ENCODE measurements around the gene PPM1H. TPM values are rescaled to one million over a fixed set of nuclear protein-coding genes. Genes with fewer than 3 reads are reported as not detected.
"Not testable (repeated sequence)": the region's sequence is repeated elsewhere in the genome, so short reads cannot be mapped to it uniquely, and the experiment has no call there.

PPM1H gene
- total and polyA plus RNA-seq, 12 donors: 0.81 to 5.5 (median 2.6) TPM

- Histone ChIP-seq H3K4me1 (replicated peaks in 1 of 2) (peaks cover 0 to 28% of the 10 kb centered on the region in 2 donors), H3K9me3 (replicated peaks in 1 of 3) (no peaks in the 10 kb centered on the region), H3K27me3 (no peaks in the 10 kb centered on the region), H3K4me3 (no peak overlapping the region), H3K27ac (peak overlapping the region in 1 of 5 donors; percentile 35), H3K36me3 (replicated peaks in 1 of 2) (no peaks in the 10 kb centered on the region)
- WGBS, 4 donors: 37 to 51% (median 44%) methylated on average over 11 of the region's 11 CpGs
- intact Hi-C loops (cut with DNase I): no loop called here
- TF ChIP-seq POLR2A (IDR thresholded peaks at IDR 0.05) (no peak), CTCF (IDR thresholded peaks at IDR 0.05) (no peak)
- DNase-seq: no peak
Observed at GRCh38 chr12:62731055-62731820, 203.7 kb downstream of the PPM1H start.

GRCh38 chr12:62730649-62731048, 204.3 kb downstream of the PPM1H start:
- no peak overlapping the region for H3K4me3 ChIP-seq
- H3K36me3 ChIP-seq (replicated peaks in 1 of 2): no peaks in the 10 kb centered on the region
- H3K4me1 ChIP-seq (replicated peaks in 1 of 2): peaks cover 0 to 28% of the 10 kb centered on the region in 2 donors
- 46 to 64% (median 58%) methylated on average over 2 of the region's 2 CpGs for WGBS, 4 donors
- intact Hi-C loops (cut with DNase I): no loop called here
- H3K27me3 ChIP-seq: no peaks in the 10 kb centered on the region
- no peaks in the 10 kb centered on the region for H3K9me3 ChIP-seq (replicated peaks in 1 of 3)
- DNase-seq: no peak
- no peak overlapping the region for H3K27ac ChIP-seq
- TF ChIP-seq CTCF (IDR thresholded peaks at IDR 0.05): no peak
- no peak for TF ChIP-seq POLR2A (IDR thresholded peaks at IDR 0.05)

GRCh38 chr12:62729579-62730544, 205.1 kb downstream of the PPM1H start:
- H3K4me3 ChIP-seq; DNase-seq; H3K36me3 ChIP-seq (replicated peaks in 1 of 2); H3K9me3 ChIP-seq (replicated peaks in 1 of 3); H3K27me3 ChIP-seq; intact Hi-C loops (cut with DNase I): not testable (repeated sequence)
- WGBS, 4 donors: 84 to 87% (median 86%) methylated on average over 13 of the region's 13 CpGs
- H3K4me1 ChIP-seq (replicated peaks in 1 of 2): peaks cover 0 to 28% of the 10 kb centered on the region in 2 donors
- H3K27ac ChIP-seq: peak overlapping the region in 1 of 5 donors; percentile 51

GRCh38 chr12:62728741-62729140, 206.2 kb downstream of the PPM1H start:
- H3K4me1 ChIP-seq (replicated peaks in 1 of 2): peaks cover 0 to 28% of the 10 kb centered on the region in 2 donors
- H3K27me3 ChIP-seq: no peaks in the 10 kb centered on the region
- 22 to 86% (median 66%) methylated on average over 1 to 2 of the region's 2 CpGs for WGBS, 4 donors

More at GRCh38 chr12:62728741-62729140, 206.2 kb downstream of the PPM1H start:
- no peak overlapping the region for H3K4me3 ChIP-seq
- H3K36me3 ChIP-seq (replicated peaks in 1 of 2): no peaks in the 10 kb centered on the region
- intact Hi-C loops (cut with DNase I): no loop called here
- H3K27ac ChIP-seq: no peak overlapping the region
- TF ChIP-seq POLR2A (IDR thresholded peaks at IDR 0.05) (no peak), CTCF (IDR thresholded peaks at IDR 0.05) (no peak)
- H3K9me3 ChIP-seq (replicated peaks in 1 of 3): no peaks in the 10 kb centered on the region
- no peak for DNase-seq

Data from adrenal gland (tissue), 12 donors.